ENCODE measurements around the gene MAGEF1.
A peak's percentile ranks its signal among the peaks of the same experiment; 100 is the strongest.

MAGEF1 gene

GRCh38 chr3:184685646-184686045 lies 26.2 kb downstream of the MAGEF1 start:
- DNase-seq (ENCODE audit: low read depth): peak; percentile 31
- no peak overlapping the region for H3K4me3 ChIP-seq (ENCODE audit: low read length)
- no peak for TF ChIP-seq CTCF (conservative IDR thresholded peaks at IDR 0.05; ENCODE audit: low read length)

- no peak for DNase-seq (ENCODE audit: low read depth)
- no peak overlapping the region for H3K4me3 ChIP-seq (ENCODE audit: low read length)
- no peak for TF ChIP-seq CTCF (conservative IDR thresholded peaks at IDR 0.05; ENCODE audit: low read length)
Measured at GRCh38 chr3:184685055-184685454, 26.8 kb downstream of the MAGEF1 start.

GRCh38 chr3:184683900-184684560 lies 27.8 kb downstream of the MAGEF1 start:
- TF ChIP-seq CTCF (conservative IDR thresholded peaks at IDR 0.05; ENCODE audit: low read length): no peak
- H3K4me3 ChIP-seq (ENCODE audit: low read length): no peak overlapping the region
- no peak for DNase-seq (ENCODE audit: low read depth)

GRCh38 chr3:184683234-184683633 lies 28.6 kb downstream of the MAGEF1 start:
- no peak for TF ChIP-seq CTCF (conservative IDR thresholded peaks at IDR 0.05; ENCODE audit: low read length)
- no peak overlapping the region for H3K4me3 ChIP-seq (ENCODE audit: low read length)

GRCh38 chr3:184682671-184683070 lies 29.2 kb downstream of the MAGEF1 start:
- H3K4me3 ChIP-seq (ENCODE audit: low read length): no peak overlapping the region
- no peak for TF ChIP-seq CTCF (conservative IDR thresholded peaks at IDR 0.05; ENCODE audit: low read length)
- no peak for DNase-seq (ENCODE audit: low read depth)

More at GRCh38 chr3:184683234-184683633, 28.6 kb downstream of the MAGEF1 start:
- no peak for DNase-seq (ENCODE audit: low read depth)

- TF ChIP-seq CTCF (conservative IDR thresholded peaks at IDR 0.05; ENCODE audit: low read length): no peak
- no peak overlapping the region for H3K4me3 ChIP-seq (ENCODE audit: low read length)
- DNase-seq (ENCODE audit: low read depth): no peak
Measured at GRCh38 chr3:184680385-184681345, 31.2 kb downstream of the MAGEF1 start.

Data from AG10803 (cell line).